NCI-H446 treated with DMSO at 0.1 percent for 48 hours (cell line): ENCODE results near the gene WBP1.
"Not testable (repeated sequence)": the region's sequence is repeated elsewhere in the genome, so short reads cannot be mapped to it uniquely, and the experiment has no call there.

Source experiments
- DNase-seq: peaks from one replicate; lab custom pipeline; 2025; lab: John Stamatoyannopoulos, UW

WBP1 gene

GRCh38 chr2:74427551-74427950, 30.7 kb upstream of the WBP1 start:
- no peak for DNase-seq

GRCh38 chr2:74428675-74429074, 29.6 kb upstream of the WBP1 start:
- DNase-seq = no peak

- no peak for DNase-seq
Measured at GRCh38 chr2:74429487-74430451, 28.5 kb upstream of the WBP1 start.

- no peak for DNase-seq
Measured at GRCh38 chr2:74430502-74430901, 27.7 kb upstream of the WBP1 start.

GRCh38 chr2:74436111-74436805, 22.0 kb upstream of the WBP1 start:
- DNase-seq = no peak

GRCh38 chr2:74436848-74437695, 21.2 kb upstream of the WBP1 start:
- DNase-seq = no peak

- DNase-seq = no peak
Measured at GRCh38 chr2:74438248-74438647, 20.0 kb upstream of the WBP1 start.

- no peak for DNase-seq
Measured at GRCh38 chr2:74439373-74439772, 18.9 kb upstream of the WBP1 start.

GRCh38 chr2:74439803-74440377, 18.3 kb upstream of the WBP1 start:
- DNase-seq = no peak

- DNase-seq = peak; percentile 16
Measured at GRCh38 chr2:74440378-74441169, 17.7 kb upstream of the WBP1 start.

- no peak for DNase-seq
Measured at GRCh38 chr2:74441170-74441689, 17.0 kb upstream of the WBP1 start.

GRCh38 chr2:74441690-74442482, 16.4 kb upstream of the WBP1 start, which contains the start of gene RTKN:
RTKN (minus strand) TSS chr2:74441937; CDS start chr2:74441816, 121 bp downstream.
- DNase-seq = no peak

- not testable (repeated sequence) for DNase-seq
Measured at GRCh38 chr2:74442483-74443297, 15.5 kb upstream of the WBP1 start.

- DNase-seq = peak; percentile 18
Measured at GRCh38 chr2:74444498-74445318, 13.5 kb upstream of the WBP1 start.

- no peak for DNase-seq
Measured at GRCh38 chr2:74447230-74447999, 10.8 kb upstream of the WBP1 start.

GRCh38 chr2:74448771-74449170, 9.5 kb upstream of the WBP1 start:
- no peak for DNase-seq

- DNase-seq = no peak
Measured at GRCh38 chr2:74450570-74451190, 7.6 kb upstream of the WBP1 start.
